GM12801 (cell line): ENCODE measurements around the gene GIMAP8.

Experiments
- CTCF ChIP-seq: IDR thresholded peaks from one replicate; pipeline ENCODE4 v1.5.1; 2011; ENCODE audit warnings: control low read depth; ENCODE audit not compliant: insufficient read length; ENCODE audit errors: extremely low read depth

GIMAP8 gene

DNA sequence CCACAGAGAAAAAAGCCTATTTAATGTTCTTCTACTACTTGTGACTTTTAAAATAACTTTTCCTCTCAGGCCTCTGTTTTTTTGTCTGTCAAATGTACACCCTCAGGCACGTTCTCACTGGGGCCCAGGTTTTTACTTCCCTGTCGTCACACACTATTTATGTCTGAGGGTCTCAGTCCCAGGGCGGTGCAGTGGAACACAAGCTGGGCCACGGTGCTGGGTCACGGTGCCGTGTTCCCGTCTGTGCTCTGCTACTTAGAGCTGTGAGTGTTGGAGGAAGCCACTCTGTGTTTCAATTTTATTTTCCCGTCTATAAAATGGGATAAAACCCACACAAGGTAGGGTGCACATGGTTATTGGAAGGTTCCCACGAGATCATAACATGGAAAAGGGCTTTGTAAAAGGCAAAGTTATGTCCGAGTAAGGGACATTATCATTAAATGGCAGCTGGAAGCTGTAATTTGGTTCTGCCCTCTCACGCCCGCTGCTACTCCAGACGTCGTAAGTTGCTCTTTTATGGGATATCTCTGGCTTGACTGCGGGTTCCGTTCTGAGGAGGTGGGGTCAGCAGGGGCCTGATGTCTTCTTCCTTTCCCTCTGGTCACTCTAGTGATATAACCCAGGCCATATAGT, 46.1 kb upstream of the GIMAP8 start:
- no peak for TF ChIP-seq CTCF

- TF ChIP-seq CTCF, result no peak
These were observed 45.4 kb upstream of the GIMAP8 start for GRCh38 chr7:150404805-150405583.

DNA sequence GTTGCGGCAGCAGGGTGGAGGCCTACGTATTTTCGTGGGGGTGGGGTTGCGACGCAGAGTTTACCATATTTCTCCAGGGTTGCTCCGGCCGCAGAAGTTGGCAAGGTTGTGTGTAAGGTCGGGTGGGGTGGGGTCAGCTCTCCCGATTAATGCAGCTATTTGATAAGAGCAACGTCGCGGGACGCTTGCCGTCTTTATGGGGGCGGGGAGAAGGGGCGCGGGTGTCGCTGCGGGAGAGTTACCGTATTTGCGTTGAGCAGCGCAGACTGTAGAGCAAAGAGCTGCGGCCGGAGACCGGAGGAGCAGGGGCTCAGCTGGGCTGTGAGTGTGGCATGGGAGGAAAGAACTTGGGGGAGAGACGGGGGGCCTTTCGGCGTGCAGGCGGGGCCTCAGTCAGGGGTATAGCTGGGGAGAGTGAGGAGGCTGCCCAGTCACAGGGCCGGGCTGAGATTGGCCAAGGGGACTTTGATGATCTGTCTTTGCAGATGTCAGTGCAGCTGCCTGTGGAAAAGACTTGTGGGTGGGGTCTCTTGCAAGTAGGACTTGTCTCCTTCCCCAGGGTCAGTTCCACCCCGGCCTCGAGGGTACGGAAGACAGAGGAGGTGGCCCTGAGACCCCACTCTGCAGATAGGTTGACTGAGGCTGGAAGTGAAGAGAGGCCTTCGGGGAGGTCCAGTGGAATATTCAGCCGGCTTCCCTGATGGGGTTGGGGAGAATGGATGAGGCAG, 44.7 kb upstream of the GIMAP8 start:
- TF ChIP-seq CTCF, result no peak

DNA sequence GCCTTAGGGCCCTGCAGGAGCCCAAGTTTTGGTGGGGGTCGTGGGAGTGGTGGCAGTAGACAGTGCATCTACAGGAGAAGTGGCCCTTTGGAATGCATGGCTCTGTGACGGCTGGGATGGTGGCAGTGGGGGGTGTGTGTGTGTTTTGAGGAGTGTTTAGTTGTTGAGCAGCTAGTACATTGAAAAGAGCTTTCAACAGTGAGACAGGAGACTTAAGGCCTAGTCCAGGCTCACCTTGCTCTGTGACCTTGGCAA, 44.2 kb upstream of the GIMAP8 start:
- no peak for TF ChIP-seq CTCF

DNA sequence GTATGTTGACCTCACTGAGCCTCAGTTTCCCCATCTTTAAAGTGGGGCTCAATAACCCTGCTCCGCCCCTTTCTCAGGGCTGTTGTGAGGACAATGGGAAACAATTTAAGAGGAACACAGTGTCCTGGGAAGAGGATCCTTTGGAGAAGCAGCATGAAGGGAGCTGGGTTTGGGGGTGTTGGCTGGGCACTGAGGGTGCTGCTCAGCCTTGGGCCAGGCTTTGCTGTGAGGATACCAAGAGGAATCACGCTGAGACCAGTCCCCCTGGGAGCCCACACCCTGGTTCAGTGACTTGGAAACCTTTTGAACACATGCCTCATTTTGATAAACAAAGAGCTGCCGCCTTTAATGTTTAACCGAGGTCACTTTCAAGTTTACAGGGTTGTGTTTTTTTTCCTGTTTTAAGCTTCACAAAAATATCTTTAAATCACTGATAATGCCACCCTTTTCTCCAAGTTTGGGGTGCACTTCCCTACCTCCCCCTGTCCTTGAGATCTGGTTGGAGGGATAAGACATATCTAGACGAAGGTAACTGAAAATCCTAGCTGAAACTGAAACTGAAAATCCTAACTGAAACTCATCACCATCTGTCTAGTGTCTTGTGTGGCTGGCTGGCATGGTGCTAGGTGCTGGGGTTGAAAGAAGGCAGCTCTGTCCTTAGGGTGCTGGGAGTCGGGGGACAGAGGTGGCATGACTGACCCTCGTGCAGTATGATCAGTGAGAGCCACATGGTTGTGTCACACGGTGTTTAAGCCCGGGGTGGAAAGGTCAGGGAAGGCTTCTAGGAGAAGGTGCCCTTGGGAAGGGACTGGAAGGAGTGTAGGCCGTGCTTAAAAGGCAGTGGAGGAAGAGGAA, 43.6 kb upstream of the GIMAP8 start:
- no peak for TF ChIP-seq CTCF

- TF ChIP-seq CTCF, result no peak
These were observed 42.6 kb upstream of the GIMAP8 start for GRCh38 chr7:150407588-150408392.
